Measurements from ENCODE around the gene TJAP1.

TJAP1 gene

GRCh38 chr6:43544461-43544860, 67.1 kb downstream of the TJAP1 start:
- H3K9me3 ChIP-seq (ENCODE audit: control insufficient read depth, low read length): no peaks in the 10 kb centered on the region
- no peaks in the 10 kb centered on the region for H3K27me3 ChIP-seq (replicated peaks; ENCODE audit: control insufficient read depth, insufficient read depth, low read length, poor library complexity, severe bottlenecking)
- H3K4me3 ChIP-seq (ENCODE audit: insufficient read depth, low read depth, low read length, poor library complexity, severe bottlenecking): no peak overlapping the region
- peaks cover 70% of the 10 kb centered on the region for H3K36me3 ChIP-seq (ENCODE audit: control insufficient read depth, insufficient read depth, low read length)
- H3K27ac ChIP-seq (ENCODE audit: insufficient read depth, low read length, poor library complexity, severe bottlenecking): no peak overlapping the region
- no peak for DNase-seq
- no peaks in the 10 kb centered on the region for H3K4me1 ChIP-seq (ENCODE audit: control insufficient read depth, insufficient read depth, low read length, poor library complexity, severe bottlenecking)

DNA sequence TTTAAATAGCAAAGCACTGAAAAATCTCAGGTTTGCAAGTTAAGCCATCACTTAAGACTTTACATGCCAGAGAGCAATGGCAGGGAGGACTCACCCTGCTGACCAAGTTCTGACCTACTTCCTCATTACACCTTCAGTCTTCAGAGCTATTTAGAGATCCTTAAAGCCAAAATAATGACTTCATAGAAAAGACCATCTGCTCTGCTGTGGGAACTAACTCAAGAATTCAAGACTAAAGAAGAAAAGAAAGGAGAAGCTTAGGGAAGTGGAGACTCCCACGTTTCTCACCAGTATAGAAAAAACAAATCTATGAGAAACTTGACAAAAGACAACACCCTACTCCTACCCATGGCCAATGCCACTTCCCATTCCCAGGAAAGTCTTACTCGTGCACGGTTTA, 69.9 kb downstream of the TJAP1 start:
- H3K27me3 ChIP-seq (replicated peaks; ENCODE audit: control insufficient read depth, insufficient read depth, low read length, poor library complexity, severe bottlenecking): no peaks in the 10 kb centered on the region
- no peaks in the 10 kb centered on the region for H3K9me3 ChIP-seq (ENCODE audit: control insufficient read depth, low read length)
- no peaks in the 10 kb centered on the region for H3K4me1 ChIP-seq (ENCODE audit: control insufficient read depth, insufficient read depth, low read length, poor library complexity, severe bottlenecking)
- no peak for DNase-seq
- peaks cover 78% of the 10 kb centered on the region for H3K36me3 ChIP-seq (ENCODE audit: control insufficient read depth, insufficient read depth, low read length)
- no peak overlapping the region for H3K4me3 ChIP-seq (ENCODE audit: insufficient read depth, low read depth, low read length, poor library complexity, severe bottlenecking)
- H3K27ac ChIP-seq (ENCODE audit: insufficient read depth, low read length, poor library complexity, severe bottlenecking): no peak overlapping the region

All from effector memory CD4-positive, alpha-beta T cell (primary cell).